ENCODE data around the gene DOCK4.

The DOCK4 gene

DNA sequence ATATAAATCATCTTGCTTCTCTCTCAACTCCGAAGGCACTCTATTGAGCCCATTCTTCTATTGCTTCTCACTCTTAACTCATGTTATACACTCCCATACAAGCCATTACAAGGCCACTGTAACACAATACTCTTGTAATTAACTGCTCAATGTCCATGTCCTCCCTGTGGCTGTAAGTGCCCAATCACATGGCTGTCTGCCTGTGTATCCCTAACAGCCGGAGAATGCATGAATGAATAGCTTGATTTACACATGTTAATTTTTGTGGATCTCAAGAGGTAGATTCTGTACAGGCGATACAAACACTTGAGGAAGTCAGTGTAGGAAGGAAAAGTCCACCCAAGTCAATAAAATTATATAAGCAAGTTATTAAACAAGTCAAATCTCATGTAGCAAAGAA lies 215.6 kb downstream of the DOCK4 start:
- no peak for DNase-seq

DNA sequence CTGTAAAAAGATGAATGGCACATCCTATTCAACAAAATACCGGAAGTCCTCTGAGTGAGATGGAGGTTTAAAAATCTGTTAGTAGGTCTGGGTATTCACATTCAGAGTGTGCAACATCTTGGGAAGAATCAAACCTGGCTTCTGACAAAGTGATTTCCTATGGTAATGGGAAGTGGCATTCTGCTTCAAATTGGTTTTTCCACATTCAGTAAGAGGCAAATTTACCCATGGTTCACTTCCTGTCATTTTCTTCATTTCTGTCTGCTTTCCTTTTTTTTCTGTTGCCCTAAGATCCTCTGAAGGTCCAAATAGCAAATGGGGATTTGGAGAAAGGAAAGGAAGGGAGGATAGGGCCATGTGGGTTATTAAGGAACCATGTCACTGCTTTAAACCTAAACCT lies 218.3 kb downstream of the DOCK4 start:
- no peak for DNase-seq

DNA sequence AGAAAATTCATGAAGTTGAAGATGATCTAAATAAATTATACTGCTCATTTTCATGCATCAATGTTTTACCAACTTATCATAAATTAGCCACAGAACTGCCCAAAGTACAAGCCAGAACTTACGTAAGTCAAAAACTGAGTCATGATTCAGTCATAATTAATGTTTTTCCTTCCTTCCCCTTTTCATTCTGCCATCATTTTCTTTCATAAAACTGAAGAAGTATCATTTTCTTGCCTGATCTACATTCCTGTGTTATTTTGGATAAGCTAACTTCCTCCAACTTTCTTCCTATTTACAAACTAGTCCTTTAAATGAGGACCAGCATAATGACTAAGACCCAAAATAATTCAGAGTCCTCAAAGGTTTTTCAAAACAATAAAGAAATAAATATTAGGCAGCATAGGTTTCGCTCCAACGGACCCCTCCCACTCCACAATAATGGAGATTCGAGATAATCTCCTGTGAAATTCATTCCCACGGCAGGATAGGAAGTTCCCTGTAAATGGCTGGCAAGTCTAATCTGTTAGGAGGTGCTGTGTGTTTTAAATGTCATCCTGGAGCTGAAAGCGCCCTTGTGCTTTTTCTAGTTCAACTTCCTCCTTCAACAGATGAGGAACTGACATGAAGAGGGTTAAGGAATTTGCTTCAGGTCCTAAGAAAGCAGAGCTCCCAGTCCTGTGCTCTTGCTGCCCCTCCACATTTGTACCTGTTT lies 218.9 kb downstream of the DOCK4 start:
- DNase-seq: no peak

DNA sequence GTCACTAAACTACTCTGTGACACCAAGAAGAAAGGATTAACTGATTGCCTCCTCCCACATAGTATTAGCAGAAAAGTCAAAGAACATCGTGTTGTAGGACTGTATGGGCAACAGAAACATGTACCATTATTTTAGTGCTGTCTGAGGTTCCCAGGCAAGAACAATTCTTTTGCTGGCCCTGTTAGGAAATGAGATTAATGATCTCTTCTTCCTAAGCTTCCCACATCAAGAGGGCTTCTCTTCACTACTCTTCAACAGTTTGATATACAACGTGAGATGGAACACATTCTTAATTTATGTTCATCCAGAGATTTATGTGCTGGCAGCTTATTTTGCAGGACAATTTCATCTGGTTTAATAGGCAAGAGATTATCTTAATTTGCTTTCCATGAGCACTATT lies 219.6 kb downstream of the DOCK4 start:
- no peak for DNase-seq

DNA sequence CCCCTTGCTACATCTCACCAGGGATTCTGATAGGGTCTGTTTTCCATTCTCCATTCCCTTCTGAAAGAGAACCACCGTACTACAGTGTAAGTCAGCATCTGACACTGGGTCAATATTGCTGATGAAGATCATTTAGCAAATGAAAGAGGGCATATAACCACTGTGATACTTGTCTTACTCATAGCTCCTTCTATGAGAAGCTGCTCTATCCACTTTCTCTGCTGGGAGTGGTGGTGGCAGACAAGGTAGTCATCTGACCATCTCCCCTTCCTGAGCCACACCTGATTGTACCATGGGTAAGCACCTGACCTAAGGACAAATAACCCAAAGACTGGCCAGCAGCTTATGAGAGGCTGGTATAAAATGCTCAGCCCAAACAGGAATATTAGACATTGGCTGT lies 220.4 kb downstream of the DOCK4 start:
- no peak for DNase-seq

DNA sequence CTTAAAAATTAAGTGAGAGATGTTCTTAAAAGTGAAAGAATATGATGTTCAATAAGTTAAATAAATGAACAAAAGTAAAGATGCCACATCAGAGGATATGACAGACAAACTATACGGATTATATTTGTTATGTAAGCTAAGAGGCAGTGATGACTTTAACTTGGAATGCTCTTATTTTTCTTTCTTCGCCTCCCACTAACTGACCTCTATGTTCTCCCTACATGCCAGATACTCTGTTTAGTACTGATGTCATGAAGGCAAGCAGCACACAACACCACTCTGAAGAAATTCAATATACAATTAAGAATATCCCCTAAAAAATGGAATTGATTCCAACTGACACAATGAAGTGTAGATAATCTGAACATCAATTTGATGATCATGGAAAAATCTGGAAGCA lies 223.4 kb downstream of the DOCK4 start:
- no peak for DNase-seq

DNA sequence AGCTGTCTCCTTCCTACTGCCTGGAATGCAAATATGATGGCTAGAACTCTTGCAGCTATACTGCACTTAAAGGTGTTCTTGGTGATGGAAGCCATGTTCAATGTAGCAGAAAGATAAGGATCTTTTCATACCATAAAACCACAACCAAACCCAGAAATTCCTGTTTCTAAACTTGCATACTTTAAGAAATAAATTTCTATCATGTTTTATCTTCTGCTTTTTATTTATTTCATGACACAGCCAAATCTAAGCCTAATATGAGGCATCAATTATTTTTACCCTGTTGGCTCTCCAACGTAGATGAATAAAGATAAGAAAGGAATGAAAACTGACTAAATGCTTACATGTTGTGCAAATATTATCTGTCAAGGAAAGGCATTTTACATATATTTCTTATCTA lies 224.1 kb downstream of the DOCK4 start:
- no peak for DNase-seq

DNA sequence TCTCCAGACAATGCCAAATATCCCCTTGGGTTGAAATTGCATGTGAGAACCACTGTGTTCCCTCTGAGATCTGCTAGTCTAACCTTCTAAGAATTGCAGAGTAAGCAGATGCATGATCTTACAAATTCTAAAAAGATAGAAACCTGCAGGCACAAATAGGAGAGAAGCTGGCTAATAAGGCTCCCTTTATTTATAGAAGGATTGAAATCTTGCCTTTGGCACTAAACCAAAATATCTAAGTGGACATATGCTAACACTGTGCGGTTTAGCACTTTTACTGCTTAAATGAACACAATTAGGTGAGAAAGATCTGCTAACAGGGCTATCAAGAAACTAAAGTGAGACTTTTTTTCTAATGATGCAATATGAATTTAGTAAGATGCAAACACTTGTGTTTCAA lies 225.5 kb downstream of the DOCK4 start:
- no peak for DNase-seq

DNA sequence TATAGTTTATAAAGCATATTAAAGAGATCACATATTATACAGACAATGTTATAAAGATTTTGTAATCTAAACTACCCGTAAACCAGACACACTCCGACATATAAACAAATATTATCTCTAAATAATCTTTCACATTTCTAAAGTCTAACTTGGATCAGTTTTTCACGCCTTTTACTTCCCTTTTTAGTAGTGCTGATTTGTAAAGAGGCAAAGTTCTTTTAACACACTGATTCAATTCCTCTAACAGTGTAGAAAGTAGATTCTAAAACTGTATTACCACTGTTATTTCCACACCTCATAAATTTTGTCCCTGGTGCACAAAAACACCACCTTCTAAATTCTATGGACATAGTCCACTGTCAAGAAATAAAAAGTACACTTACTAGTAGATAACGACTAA lies 230.9 kb downstream of the DOCK4 start:
- no peak for DNase-seq

DNA sequence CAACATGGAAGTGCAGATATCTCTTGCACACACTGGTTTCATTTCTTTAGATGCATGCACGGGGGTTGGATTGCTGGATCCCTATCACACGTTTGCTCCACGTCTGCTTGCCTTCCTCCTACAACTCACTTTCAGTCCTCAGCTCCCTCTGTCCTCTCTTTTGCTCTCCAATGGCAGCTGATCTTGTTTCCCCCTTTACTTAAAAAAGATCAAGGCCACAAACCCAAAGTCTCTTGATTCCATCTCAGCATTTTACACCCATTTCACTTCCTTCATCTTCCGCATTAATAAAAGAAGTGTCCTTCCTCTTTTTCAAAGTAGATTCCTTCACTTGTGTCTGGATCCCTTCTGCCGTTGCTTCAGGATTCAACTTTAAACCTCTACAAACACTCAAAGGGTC lies 245.2 kb downstream of the DOCK4 start:
- DNase-seq: no peak

DNA sequence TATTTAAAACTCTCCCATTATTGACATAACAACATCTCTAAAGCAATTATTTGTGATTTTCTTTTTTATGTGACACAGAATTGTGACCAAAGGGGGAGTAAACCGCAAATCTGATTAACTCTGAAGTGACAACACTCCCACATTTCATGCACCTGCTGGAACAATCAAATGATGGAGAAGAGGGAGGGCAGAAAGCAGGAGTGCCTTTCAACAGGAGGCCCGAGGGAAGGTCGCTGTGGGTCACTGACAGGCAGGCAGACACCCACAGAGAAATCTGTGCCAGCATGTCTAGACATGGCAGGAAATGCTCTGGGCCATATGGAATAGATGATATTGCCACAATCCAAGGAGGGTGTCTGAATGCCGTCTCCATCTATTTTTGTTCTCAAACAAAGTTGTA lies 247.3 kb downstream of the DOCK4 start:
- DNase-seq: no peak

DNA sequence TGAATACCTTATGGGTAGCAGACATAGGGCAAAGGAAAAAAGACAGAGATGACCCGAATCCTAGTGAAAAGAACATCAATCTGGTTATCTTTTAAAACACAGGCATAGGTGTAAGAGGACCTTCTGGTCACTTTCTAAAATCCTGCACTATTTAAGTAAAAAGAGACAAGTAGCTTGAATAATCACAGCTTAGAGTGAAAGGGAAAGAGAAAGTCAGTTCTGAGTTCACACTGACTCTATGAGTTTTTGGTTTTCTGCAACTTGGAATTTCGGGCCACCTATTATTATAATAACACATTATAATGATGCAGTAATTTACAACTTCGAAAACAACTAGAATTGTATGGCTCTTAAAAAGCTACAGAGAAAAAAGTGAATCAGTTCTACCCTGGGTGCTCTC lies 247.8 kb downstream of the DOCK4 start:
- no peak for DNase-seq

DNA sequence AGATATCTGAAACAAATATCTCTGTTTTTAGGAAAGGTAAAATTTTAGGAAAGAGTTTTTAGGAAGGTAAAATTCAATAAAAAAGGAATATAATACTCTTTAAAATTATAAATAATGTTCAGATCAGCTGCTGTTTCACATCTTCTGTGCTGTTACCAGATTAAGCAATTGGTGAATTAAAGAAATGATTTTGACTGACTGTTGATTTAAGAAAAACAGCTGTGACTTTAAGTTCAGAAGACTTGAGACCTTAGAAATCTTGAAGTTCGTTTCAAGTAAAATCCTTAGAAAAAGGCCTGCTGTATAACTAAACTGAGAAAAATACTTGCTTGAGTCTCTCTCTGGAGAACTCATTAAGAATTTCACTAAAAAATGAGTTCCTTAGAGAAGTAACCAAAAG lies 250.6 kb downstream of the DOCK4 start:
- DNase-seq: no peak

DNA sequence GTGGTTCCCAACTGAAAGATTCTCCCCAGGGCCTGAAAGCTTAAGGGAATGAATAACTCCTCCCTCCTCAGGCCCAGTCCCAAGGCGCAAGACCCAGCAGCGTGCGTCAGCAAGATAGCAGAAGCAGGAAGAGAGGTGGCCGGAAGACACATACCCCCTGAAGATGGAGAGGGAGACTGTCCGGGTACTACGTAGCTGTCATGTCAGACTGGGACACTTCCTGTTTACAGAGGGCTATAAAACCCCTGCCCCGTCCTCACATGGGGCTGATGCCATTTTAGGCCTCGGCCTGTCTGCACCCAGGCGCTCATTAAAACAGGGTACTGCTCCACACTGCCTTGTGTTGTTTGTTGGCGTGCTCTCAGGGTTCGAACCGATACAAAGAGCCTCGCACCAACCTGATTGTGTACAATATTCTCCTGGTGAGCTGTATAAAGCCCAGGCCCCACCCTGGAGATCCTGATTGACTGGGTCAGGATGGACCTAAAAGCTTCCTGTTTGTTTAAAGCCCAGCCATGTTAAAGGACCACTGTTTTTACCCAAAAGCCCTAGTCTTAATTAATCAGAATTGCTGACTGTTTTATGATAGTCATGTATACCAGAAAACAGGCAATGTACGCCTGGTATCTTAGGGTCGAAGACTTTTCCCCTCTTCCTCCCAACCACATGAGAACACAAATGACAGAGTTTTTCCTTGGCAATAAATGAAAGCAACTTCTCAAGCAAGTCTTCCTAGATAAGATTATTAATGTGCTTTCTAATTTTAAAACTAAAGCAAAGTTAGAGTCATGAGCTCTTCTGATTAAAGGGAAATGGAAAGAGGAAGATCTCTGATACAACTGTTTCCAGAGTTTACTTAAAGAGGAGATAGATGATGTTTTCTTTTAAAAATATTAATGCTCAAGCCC lies 251.5 kb downstream of the DOCK4 start:
- no peak for DNase-seq

DNA sequence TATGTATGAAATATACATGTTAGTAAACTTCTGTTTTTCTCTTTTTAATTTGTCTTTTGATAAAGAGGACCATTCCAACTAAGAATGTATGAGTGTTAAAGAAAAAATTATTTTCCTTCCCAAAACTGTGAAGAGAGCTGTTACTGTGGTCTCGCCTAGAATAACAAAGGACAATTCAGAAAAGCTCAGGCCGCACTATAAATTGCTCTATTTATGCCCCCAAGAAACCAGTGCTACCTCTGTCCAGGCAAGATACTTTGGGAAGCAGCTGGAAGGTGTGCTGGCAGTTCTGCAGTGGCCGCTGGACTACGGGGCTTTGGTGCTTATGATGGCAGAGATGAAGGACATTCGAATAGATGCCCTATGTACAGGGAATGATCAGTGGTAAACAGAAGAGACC lies 252.1 kb downstream of the DOCK4 start:
- DNase-seq: no peak

DNA sequence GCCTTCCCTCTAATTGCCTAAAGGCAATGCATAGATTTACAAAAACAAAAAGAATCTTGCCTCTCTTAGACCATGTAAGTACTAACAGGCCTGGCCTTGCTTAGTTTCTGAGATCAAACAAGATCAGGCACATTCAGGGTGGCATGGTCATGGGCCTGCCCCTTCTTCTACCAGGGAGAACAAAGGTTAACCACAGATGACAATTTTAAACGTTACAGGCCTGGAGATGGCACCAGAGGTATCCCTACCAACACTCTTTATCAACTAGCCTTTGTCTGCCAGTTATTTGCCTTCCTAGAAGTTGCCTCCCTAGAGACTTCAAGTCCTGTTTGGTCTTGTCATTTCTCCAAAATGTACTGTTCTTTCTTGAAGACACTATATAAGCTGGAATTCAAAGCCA lies 252.6 kb downstream of the DOCK4 start:
- DNase-seq: no peak

DNA sequence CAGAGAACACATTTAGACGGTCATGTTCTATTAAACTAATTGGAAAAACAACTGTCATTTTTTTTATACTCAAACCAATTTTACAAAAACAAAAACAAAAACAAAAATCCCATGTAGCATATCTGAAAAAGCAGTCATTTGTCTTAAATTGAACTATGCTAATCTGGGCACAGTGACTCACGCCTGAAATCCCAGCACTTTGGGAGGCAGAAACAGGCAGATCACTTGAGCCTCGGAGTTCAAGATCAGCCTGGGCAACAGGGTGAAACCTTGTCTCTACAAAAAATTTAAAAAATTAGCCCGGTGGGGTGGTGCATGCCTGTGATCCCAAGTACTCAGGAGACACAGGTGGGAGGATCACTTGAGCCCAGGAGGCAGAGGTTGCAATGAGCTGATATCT lies 253.4 kb downstream of the DOCK4 start:
- no peak for DNase-seq

DNA sequence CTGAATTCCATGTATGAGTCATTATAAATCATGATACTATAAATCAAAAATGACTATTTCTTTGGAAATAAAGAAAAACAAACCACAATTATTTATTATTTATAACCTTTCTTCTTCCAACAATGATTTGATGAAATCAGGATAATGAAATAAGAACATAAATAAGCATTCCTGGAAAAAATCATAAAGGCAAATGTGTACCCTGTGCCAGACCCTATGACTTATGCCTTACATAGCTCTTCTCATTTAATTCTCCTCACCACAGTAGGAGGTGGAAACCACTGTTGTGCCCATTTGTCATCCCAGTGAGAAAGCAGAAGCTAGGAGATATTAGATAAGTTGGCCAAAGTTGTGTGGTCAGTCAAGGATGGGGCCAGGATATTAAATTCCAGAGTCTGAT lies 255.1 kb downstream of the DOCK4 start:
- no peak for DNase-seq

DNA sequence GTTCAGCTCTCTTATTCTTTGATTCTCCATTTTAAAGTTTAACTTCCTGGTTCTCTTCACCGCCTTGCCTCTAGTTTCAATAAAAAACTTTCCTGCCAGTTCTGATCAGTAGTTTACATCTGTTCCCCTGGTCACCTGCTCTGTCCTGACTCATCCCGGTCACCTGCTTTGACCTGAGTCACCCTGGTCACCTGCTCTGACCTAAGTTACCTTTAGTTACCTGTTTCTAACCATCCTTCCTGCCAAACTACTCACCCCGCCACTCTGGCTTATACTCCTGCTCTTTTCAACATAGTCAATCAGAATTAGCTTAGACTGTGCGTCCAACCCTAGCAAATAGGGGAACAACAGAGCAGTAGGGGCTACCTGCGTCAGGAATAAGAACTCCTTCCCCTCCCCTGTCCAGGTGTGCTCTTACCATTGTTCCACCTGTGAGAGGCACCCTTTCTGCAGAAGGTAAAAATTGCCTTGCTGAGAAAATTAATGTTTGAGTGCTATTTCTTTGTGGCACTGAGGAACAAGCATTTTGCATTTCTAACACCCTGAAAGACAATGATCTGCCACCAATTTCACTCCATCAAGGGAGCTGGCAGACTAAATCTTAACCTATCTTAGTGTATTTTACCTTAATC lies 263.6 kb downstream of the DOCK4 start:
- no peak for DNase-seq

DNA sequence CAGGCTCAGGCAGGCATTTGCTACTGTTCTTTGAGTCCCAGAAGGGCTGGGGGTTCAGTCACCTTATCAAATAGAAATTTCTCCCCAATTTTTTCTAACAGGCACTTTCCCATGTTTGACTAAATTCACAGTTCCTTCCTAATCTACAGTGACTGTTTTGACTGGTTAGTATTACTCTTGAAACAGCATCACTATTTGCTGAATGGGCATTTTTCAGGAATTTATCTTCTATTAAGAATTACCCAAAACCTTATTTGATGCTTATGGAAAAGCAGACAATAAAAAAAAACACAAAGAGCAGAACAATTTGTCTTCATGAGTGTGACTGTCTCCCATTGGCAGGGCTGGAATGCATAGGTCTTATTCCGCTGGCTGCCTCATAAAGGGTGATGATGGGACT lies 269.0 kb downstream of the DOCK4 start:
- no peak for DNase-seq

DNA sequence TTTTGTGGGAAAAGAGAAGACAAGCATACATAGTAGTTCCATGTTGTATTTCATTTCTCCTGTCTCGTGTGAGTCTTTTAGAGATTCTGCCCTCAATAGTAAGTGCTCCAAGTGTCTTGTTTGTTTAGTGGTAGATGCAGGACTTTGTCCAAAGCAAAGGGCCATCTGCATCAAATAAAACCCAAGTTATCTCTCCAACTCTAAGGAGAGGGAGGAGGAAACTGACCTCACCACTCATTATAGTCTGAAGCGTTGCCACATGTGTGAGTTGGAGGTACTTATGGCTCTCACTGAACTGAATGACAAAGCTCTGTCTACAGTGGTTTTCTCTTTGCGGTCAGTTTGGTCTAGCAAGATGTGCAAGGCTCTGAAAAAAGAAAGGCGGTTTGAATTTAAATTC lies 272.6 kb downstream of the DOCK4 start:
- DNase-seq: no peak

DNA sequence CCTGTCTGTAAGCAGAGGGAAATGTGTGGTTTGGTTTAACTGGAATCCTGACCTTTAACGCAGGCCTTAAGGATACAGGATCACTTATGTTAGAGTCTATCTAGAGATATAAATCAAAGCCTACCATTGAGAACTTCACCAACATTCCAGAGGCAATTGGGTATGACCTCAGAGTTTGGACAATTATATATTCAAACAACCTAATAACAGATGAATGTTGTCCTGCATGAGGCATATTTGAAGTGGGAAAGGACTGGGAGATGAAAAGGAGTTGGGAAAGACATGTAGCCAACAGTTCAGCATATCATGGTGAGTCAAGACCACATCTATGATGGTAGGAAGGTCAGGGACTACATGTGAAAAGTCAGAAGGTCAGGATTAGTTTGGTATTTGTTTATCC lies 274.2 kb downstream of the DOCK4 start:
- no peak for DNase-seq

DNA sequence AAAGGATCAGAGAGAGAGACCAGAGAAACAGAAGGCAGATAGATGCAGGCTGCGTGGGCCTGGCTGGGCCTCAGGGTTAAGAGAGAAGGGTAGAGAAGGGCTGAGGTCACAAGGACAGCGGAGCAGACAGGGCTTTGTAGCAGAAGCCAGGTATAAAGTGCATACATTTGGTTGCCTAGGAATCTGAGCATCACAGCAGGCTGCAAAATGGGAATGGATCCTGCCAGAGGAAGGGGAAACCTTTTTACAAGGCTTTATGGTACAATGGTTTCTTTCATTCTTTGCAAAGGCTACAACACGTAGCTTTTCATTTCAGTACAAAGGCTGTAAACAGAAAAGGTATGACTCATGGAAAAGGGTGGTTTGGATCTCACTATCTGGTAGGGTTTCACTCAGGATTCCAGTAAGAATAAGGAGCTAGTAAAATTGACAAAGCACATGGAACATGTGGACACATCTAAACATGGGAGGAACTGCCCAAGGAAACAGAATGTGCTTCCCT lies 275.1 kb downstream of the DOCK4 start:
- DNase-seq: no peak

DNA sequence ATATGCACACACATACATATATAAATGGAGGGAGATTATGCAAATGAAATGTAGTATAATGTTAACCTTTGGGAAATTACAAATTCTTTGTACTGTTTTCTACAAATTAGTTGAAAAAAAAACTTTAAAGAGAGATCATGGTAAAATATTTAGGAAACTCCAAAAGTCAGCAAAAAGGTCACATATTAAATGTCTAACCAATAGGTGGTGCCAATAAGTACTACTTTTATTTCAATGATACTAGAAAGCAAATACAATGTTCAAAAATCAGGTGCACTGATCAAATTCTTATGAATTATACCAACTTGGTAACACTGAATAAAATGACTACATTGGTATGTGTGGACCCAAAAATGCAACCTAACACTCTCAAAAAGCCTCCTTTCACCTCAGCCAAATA lies 276.9 kb downstream of the DOCK4 start:
- DNase-seq: no peak
